ENCODE results near the gene LIN7C. TPM values are rescaled to one million over a fixed set of nuclear protein-coding genes. Genes with fewer than 3 reads are reported as not detected.

LIN7C gene
- total RNA-seq, 2 experiments from 2014 or later, result 24.2 to 24.9 TPM

DNA sequence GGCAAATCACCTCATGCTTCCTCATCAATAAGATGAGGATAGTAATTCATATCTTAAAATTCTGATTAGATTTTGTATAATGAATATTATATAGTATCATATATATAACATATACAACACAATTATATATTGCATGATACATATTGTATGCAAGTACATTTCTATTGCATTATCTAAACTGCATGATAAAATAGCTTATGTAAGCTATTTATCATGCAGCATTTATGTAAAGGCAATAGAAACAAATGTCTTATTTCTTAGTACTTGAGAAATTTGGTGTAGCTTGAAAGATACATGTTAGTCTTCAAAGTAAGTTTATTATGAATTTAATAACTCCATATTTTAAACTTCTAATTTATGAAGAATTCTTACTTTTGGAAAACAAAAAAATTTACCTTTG, 5.5 kb downstream of the LIN7C start:
- no peak overlapping the region for H3K27ac Mint-ChIP-seq
- H3K27me3 Mint-ChIP-seq, result no peaks in the 10 kb centered on the region
- peaks cover 41% of the 10 kb centered on the region for H3K36me3 Mint-ChIP-seq (ENCODE audit: low read depth)
- ChIA-PET CTCF (interaction anchor here (1.5 to 6.6 kb wide), 2 partner anchors 12 to 15 kb away, joined by 3 to 75 read pairs; no protein-coding TSS in a partner anchor), POLR2A (no interaction called here)
- H3K4me1 Mint-ChIP-seq, result peaks cover 33% of the 10 kb centered on the region
- H3K4me3 Mint-ChIP-seq, result no peak overlapping the region
- DNase-seq, result no peak
- H3K9me3 Mint-ChIP-seq, result no peaks in the 10 kb centered on the region

DNA sequence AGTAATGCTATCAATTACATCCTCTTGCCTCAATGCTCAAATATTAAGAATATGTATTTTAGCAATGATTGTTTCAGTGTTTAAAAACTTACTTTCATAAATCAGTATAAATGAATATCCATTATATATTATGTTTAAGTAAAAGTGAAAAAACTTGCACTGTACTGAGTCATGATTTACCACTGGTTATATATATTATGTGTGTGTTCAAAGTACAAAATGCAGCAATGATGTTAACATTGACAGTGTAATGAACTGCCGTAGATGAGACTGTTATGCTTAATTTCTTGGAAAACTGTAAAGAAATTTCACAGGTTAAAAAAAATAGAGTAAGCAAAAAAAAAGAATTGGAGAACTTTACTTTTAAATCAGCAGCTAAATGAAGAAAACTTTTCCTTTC, 8.7 kb downstream of the LIN7C start:
- Mint-ChIP-seq H3K36me3 (ENCODE audit: low read depth) (peaks cover 38% of the 10 kb centered on the region), H3K4me1 (peaks cover 14% of the 10 kb centered on the region), H3K9me3 (no peaks in the 10 kb centered on the region), H3K27me3 (no peaks in the 10 kb centered on the region), H3K27ac (no peak overlapping the region), H3K4me3 (no peak overlapping the region)
- POLR2A ChIA-PET, result no interaction called here
- CTCF ChIA-PET, result interaction anchor here (2.0 to 6.6 kb wide), 3 partner anchors 9 to 25 kb away, joined by 6 to 75 read pairs (median 15); partner anchors contain the start of genes LGR4 and LIN7C
- DNase-seq, result no peak

DNA sequence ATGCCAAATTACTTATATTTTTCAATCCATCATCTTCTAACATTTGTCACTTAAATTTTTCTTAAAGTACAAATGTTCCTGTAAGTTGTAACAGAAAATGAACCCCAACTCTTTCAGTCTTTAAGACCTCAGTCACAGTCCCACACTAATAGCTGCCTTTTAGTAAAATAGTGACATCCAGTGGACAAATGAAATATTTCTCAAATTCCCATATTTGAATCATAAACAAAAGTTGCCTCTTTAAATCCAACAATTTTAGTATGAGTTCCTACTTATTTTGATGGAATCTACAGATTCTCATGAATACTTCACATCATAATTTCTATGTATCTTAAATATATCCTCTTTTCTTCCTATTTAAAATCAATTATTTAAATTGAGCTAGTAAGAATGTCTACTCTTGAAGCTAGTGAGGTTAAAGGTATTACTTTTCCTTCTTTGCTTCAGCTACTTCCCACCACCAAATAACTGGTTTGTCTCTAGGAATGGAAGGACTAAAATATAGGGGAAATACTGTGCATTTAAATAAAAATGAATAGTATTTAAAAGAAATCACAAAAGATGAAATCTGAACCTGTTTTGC, 9.2 kb downstream of the LIN7C start:
- H3K4me1 Mint-ChIP-seq, result peaks cover 11% of the 10 kb centered on the region

DNA sequence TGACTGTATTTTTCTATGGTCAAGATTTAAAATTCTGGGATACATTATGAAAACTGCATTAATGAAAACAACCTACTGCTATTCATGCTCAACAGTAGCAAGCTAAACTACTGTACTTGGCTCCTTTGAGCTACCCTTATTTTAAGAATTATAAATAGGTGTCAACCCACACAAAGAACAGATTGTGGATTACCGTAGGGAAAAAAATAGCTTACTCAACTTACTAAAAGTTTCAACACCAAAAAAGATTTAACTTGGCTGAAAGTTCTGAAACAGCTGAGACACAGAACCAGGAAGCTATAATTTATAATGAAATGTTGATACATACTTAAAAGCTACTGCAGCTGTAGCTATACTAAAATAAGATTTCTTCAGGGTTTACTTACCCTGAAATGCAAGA, 10.1 kb downstream of the LIN7C start:
- ChIA-PET POLR2A (no interaction called here), CTCF (interaction anchor here (0.6 to 6.6 kb wide), 5 partner anchors 10 to 313 kb away, joined by 3 to 75 read pairs (median 9); partner anchors contain the start of genes LGR4 and LIN7C)
- H3K36me3 Mint-ChIP-seq (ENCODE audit: low read depth), result peaks cover 38% of the 10 kb centered on the region
- no peaks in the 10 kb centered on the region for H3K9me3 Mint-ChIP-seq
- no peak for DNase-seq
- no peaks in the 10 kb centered on the region for H3K27me3 Mint-ChIP-seq
- H3K4me3 Mint-ChIP-seq, result no peak overlapping the region
- peaks cover 5% of the 10 kb centered on the region for H3K4me1 Mint-ChIP-seq
- H3K27ac Mint-ChIP-seq, result no peak overlapping the region

More for the DNA sequence above, 9.2 kb downstream of the LIN7C start:
- Mint-ChIP-seq H3K36me3 (ENCODE audit: low read depth) (peaks cover 35% of the 10 kb centered on the region), H3K27ac (no peak overlapping the region), H3K27me3 (no peaks in the 10 kb centered on the region), H3K9me3 (no peaks in the 10 kb centered on the region), H3K4me3 (no peak overlapping the region)
- ChIA-PET CTCF (interaction anchor here (2.0 to 6.6 kb wide), 4 partner anchors 9 to 314 kb away, joined by 6 to 75 read pairs (median 12); partner anchors contain the start of genes LGR4 and LIN7C), POLR2A (no interaction called here)
- no peak for DNase-seq

DNA sequence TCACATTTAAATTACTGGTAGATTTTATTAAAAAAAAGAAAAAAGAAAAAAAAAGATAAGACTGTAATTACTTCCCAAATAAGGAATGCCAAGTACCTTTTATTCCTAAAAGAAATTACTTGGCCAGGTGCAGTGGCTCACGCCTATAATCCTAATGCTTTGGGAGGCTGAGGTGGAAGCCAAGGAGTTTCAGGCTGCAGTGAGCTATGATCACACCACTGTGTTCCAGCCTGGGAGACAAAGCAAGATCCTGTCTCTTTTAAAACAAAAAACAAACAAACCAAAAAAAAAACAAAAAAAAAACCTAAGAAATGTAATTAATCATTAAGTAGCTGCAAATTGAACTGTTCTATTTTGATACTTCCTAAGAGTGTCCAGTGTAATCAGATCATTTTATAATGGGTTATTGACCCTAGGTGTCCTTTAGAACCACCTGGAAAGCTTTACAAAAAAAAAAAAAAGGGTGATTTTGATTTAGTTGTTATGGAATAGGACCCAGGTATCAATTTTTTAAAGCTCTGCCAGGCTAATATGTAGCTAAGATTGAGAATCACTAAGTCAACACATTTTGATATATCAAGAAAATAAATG, 10.8 kb downstream of the LIN7C start:
- Mint-ChIP-seq H3K27ac (no peak overlapping the region), H3K36me3 (ENCODE audit: low read depth) (peaks cover 43% of the 10 kb centered on the region), H3K4me1 (peaks cover 5% of the 10 kb centered on the region), H3K4me3 (no peak overlapping the region), H3K27me3 (no peaks in the 10 kb centered on the region), H3K9me3 (no peaks in the 10 kb centered on the region)
- CTCF ChIA-PET, result interaction anchor here (0.6 to 6.6 kb wide), 5 partner anchors 9 to 1965 kb away, joined by 3 to 75 read pairs (median 9); partner anchors contain the start of gene LIN7C
- no peak for DNase-seq
- POLR2A ChIA-PET, result no interaction called here

DNA sequence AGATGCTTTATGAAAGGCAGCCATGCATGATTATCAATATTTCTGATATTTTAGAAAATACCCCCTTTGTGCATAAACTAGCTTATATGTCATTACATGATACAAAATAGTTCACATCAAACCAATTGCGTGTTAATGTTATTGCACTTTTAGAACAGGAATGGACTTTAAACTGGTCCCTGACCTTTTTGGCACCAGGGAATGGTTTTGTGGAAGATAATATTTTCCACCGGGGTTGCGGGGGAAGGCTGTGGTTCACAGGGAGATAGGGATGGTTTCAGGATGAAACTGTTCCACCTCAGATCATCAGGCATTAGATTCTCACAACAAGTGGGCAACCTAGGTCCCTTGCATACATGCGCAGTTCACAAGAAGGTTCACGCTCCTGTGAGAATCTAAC, 17.5 kb downstream of the LIN7C start:
- no peak overlapping the region for H3K27ac Mint-ChIP-seq
- POLR2A ChIA-PET, result no interaction called here
- CTCF ChIA-PET, result interaction anchor here (6.1 kb wide), 1 partner anchor 9 kb away, joined by 75 read pairs; no protein-coding TSS in a partner anchor
- no peak for DNase-seq
- no peaks in the 10 kb centered on the region for H3K27me3 Mint-ChIP-seq
- no peaks in the 10 kb centered on the region for H3K4me1 Mint-ChIP-seq
- peaks cover 14% of the 10 kb centered on the region for H3K36me3 Mint-ChIP-seq (ENCODE audit: low read depth)
- no peaks in the 10 kb centered on the region for H3K9me3 Mint-ChIP-seq
- no peak overlapping the region for H3K4me3 Mint-ChIP-seq

DNA sequence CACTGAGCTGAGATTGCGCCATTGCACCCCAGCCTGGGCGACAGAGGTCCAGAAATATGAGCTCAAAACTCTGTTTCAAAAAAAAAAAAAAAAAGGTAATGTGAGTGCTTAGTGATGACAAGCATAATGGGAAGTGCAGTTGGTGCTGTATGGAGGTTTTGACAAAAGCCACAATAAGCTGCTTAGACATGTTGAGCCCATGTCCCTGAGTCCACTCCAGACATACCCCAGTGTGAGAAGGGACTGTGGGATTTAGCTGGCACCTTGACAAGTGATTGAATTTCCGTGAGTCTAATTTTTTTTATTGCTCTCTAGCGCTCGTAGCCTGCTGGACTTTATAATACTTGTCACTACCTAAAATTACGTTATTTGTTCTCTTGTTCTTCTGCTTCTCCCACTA, 18.9 kb downstream of the LIN7C start:
- H3K4me3 Mint-ChIP-seq, result no peak overlapping the region
- peaks cover 14% of the 10 kb centered on the region for H3K36me3 Mint-ChIP-seq (ENCODE audit: low read depth)
- no peak for DNase-seq
- ChIA-PET CTCF (interaction anchor here (0.7 to 6.1 kb wide), 2 partner anchors 11 to 736 kb away, joined by 3 to 75 read pairs; no protein-coding TSS in a partner anchor), POLR2A (interaction anchor here (0.6 kb wide), 1 partner anchor 306 kb away, joined by 3 read pairs; no protein-coding TSS in a partner anchor)
- no peaks in the 10 kb centered on the region for H3K9me3 Mint-ChIP-seq
- H3K27ac Mint-ChIP-seq, result no peak overlapping the region
- H3K4me1 Mint-ChIP-seq, result no peaks in the 10 kb centered on the region
- H3K27me3 Mint-ChIP-seq, result no peaks in the 10 kb centered on the region

DNA sequence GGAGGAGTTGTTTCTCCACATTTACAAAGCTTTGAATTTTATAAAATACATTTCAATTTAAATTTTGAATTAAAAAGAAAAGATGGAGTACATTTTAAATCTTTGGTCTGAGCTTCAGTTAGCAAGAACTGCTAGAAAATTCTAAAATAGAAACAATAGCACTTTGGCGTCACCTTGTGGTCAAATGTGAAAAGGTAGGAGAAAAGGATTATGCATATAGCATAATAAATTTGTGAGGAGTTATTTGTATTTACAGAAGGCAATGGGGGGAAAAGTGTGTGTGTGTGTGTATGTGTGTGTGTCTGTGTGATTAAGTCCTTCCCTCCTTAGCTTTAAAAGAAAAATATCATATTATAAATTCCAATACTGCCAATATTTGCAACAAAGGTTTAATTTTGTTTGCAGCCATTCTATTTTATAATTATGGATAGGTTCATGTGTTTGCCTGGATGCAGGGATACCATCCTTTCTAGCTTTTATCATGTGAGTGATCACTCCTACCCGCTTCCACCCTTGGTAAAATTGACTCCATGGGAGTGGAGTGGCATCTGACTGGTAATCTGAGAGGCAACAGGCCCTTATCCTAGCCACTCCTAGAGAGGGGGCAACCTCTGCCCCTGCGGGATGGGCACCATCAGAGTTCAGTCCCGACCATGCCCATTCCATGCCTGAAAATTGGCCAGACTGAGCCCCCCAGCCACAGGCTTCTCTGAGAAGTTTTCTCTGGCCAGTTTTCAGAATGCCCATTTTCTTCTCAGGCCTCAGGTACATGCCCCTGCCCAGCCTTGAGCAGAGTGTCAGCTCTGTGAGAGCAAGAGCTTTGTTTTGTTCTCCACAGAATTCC, 20.4 kb downstream of the LIN7C start:
- DNase-seq, result no peak
- H3K4me3 Mint-ChIP-seq, result no peak overlapping the region
- no peak overlapping the region for H3K27ac Mint-ChIP-seq
- CTCF ChIA-PET, result interaction anchor here (0.6 to 6.1 kb wide), 35 partner anchors 11 to 1202 kb away, joined by 3 to 75 read pairs (median 4); partner anchors contain the start of gene LGR4
- H3K9me3 Mint-ChIP-seq, result no peaks in the 10 kb centered on the region
- no peaks in the 10 kb centered on the region for H3K27me3 Mint-ChIP-seq
- H3K4me1 Mint-ChIP-seq, result no peaks in the 10 kb centered on the region
- H3K36me3 Mint-ChIP-seq (ENCODE audit: low read depth), result peaks cover 4% of the 10 kb centered on the region
- POLR2A ChIA-PET, result no interaction called here

DNA sequence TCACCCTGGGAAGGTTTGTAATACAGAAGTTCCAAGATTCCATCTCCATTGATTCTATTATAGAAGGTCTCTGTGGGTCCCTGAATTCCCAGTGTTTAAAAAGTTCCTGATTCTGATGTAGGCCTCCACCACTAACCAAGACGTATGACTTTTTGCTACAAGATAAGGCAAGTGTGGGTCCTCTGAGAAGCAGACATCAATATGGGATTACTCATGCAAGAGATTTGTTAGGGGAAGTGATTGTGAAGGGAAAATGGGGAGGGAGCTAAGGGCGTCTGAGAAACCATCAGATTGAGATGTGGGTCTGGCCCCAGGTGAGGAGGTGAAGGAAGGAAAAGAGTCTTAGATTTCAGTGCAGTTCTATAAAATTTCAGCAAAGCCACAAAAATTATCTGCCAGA, 23.8 kb downstream of the LIN7C start:
- H3K36me3 Mint-ChIP-seq (ENCODE audit: low read depth), result no peaks in the 10 kb centered on the region
- H3K4me3 Mint-ChIP-seq, result no peak overlapping the region
- H3K9me3 Mint-ChIP-seq, result no peaks in the 10 kb centered on the region
- CTCF ChIA-PET, result interaction anchor here (0.7 to 1.2 kb wide), 2 partner anchors 108 to 163 kb away, joined by 3 read pairs; no protein-coding TSS in a partner anchor
- POLR2A ChIA-PET, result no interaction called here
- no peaks in the 10 kb centered on the region for H3K27me3 Mint-ChIP-seq
- H3K27ac Mint-ChIP-seq, result no peak overlapping the region
- no peaks in the 10 kb centered on the region for H3K4me1 Mint-ChIP-seq
- no peak for DNase-seq

DNA sequence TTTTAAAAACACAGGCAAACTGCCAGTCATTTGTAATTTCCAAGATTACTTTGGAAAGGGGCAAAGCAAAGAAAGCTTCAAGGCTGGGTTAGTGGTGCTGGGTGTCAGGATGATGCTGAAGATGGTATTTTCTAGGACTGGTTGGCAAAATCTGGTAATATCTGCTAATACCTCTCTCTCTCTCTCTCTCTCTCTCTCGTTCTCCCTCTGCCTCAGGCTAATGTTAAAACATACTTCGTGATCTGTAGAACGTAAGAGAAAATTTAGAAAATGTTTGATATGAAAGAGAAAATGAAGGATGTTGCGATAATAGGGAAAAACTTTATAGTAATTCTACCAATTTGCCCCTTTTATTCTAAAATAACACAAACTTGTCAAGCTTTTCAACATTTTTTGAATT, 24.6 kb downstream of the LIN7C start:
- no peaks in the 10 kb centered on the region for H3K4me1 Mint-ChIP-seq
- H3K27ac Mint-ChIP-seq, result no peak overlapping the region
- H3K36me3 Mint-ChIP-seq (ENCODE audit: low read depth), result no peaks in the 10 kb centered on the region
- POLR2A ChIA-PET, result no interaction called here
- no peak overlapping the region for H3K4me3 Mint-ChIP-seq
- DNase-seq, result no peak
- no peaks in the 10 kb centered on the region for H3K27me3 Mint-ChIP-seq
- H3K9me3 Mint-ChIP-seq, result no peaks in the 10 kb centered on the region
- CTCF ChIA-PET, result interaction anchor here (0.7 to 1.4 kb wide), 2 partner anchors 108 to 298 kb away, joined by 3 to 4 read pairs; no protein-coding TSS in a partner anchor

DNA sequence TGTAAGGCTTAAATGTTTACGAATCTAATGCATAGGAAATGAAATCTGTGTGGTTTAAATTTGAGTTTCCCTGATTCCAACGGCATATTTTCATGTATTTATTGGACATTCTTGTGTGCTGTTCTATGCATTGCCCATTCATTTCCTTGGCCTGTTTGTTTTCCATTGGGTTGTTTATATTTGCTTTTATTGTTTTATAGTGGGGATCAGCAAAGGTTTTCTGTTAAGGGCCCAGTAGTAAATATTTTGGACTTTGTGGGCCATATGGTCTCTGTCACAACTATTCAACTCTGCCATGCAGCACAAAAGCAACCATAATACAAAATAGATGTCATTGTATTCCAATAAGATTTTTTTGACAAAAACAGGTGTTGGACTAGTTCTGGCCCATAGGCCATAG, 28.7 kb downstream of the LIN7C start:
- peaks cover 13% of the 10 kb centered on the region for H3K27me3 Mint-ChIP-seq
- no peak overlapping the region for H3K4me3 Mint-ChIP-seq
- H3K9me3 Mint-ChIP-seq, result no peaks in the 10 kb centered on the region
- POLR2A ChIA-PET, result no interaction called here
- no peaks in the 10 kb centered on the region for H3K36me3 Mint-ChIP-seq (ENCODE audit: low read depth)
- no peak for DNase-seq
- CTCF ChIA-PET, result no interaction called here
- H3K4me1 Mint-ChIP-seq, result no peaks in the 10 kb centered on the region
- no peak overlapping the region for H3K27ac Mint-ChIP-seq

DNA sequence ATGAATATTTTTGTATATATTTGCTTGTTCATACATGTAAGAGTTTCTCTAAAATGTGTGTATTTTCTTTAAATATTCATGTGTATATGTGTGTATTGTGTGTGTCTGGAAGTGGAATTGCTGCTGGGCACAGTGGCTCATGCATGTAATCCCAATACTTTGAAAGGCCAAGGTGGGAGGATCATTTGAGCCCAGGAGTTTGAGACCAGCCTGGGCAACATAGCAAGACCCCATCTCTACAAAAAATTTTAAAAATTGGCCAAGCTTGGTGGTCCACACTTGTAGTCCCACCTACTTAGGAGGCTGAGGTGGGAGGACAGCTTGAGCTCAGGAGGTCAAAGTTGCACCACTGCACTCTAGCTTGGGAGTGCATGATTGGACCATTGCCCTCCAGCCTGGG, 29.3 kb downstream of the LIN7C start:
- no peak overlapping the region for H3K27ac Mint-ChIP-seq
- CTCF ChIA-PET, result interaction anchor here (3.3 kb wide), 1 partner anchor 9 kb away, joined by 16 read pairs; no protein-coding TSS in a partner anchor

DNA sequence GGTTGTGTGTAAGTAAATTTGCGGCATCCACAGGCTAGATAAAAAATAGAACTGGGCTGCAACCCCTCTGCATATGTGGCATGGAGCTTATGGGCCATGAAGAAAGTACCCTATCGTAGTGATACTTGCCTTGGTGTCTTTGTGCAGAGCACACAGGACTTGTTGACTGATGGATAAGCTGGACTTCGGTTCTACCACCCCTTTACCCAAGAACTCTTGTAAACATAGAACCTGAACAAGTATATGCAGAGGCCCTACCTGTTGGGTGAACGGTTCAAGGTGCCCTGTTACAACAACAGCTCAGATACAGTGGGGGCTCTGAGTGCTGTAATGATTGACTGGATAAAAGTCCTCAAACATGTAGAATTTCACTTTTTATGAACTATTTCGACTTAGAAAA, 30.9 kb downstream of the LIN7C start:
- H3K4me3 Mint-ChIP-seq, result no peak overlapping the region
- H3K27me3 Mint-ChIP-seq, result peaks cover 27% of the 10 kb centered on the region
- H3K4me1 Mint-ChIP-seq, result peaks cover 6% of the 10 kb centered on the region
- no peaks in the 10 kb centered on the region for H3K9me3 Mint-ChIP-seq
- ChIA-PET POLR2A (no interaction called here), CTCF (interaction anchor here (3.3 kb wide), 1 partner anchor 10 kb away, joined by 16 read pairs; no protein-coding TSS in a partner anchor)
- no peak for DNase-seq
- H3K36me3 Mint-ChIP-seq (ENCODE audit: low read depth), result no peaks in the 10 kb centered on the region
- H3K27ac Mint-ChIP-seq, result no peak overlapping the region

More for the DNA sequence above, 29.3 kb downstream of the LIN7C start:
- Mint-ChIP-seq H3K4me3 (no peak overlapping the region), H3K9me3 (no peaks in the 10 kb centered on the region), H3K4me1 (peaks cover 4% of the 10 kb centered on the region), H3K27me3 (peaks cover 17% of the 10 kb centered on the region), H3K36me3 (ENCODE audit: low read depth) (no peaks in the 10 kb centered on the region)
- DNase-seq, result no peak
- POLR2A ChIA-PET, result no interaction called here
